ENCODE data around the gene AVPR1B.

DNA sequence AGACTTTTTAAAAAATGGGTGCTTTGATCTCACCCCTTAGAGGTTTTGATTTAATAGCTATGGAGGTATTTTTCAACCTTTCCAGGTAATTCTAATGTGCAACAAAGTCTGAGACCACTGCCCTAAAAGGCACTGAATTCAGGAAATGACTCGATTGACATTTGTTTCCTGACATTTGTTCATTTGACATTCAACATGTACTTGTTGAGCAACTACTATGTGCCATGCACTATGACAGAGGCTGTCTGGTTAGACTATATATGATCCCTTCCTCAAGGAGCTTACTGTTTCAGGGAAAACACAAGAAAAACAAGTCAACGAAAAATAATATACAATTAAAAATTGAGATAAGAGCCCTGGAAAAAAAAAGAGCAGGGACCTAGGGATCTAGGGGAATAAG, 25.6 kb upstream of the AVPR1B start:
- TF ChIP-seq, protein P1, sequence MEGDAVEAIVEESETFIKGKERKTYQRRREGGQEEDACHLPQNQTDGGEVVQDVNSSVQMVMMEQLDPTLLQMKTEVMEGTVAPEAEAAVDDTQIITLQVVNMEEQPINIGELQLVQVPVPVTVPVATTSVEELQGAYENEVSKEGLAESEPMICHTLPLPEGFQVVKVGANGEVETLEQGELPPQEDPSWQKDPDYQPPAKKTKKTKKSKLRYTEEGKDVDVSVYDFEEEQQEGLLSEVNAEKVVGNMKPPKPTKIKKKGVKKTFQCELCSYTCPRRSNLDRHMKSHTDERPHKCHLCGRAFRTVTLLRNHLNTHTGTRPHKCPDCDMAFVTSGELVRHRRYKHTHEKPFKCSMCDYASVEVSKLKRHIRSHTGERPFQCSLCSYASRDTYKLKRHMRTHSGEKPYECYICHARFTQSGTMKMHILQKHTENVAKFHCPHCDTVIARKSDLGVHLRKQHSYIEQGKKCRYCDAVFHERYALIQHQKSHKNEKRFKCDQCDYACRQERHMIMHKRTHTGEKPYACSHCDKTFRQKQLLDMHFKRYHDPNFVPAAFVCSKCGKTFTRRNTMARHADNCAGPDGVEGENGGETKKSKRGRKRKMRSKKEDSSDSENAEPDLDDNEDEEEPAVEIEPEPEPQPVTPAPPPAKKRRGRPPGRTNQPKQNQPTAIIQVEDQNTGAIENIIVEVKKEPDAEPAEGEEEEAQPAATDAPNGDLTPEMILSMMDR (IDR thresholded peaks at IDR 0.05): no peak
- TF ChIP-seq POLR2A (IDR thresholded peaks at IDR 0.05) (no peak), EP300 (IDR thresholded peaks at IDR 0.05) (no peak)

Measured in ovary (tissue), 3 donors.